Nephron (organoid): Measurements from ENCODE around the gene SCN4A.

ENCODE experiments used
- H3K27ac Mint-ChIP-seq, 3 experiments: 2 replicates each; pipeline ENCODE4 v1.8.0; 2020; ENCODE audit warnings: mixed read lengths in 3 of 3, mild to moderate bottlenecking in 2 of 3, moderate library complexity in 1 of 3
- H3K27me3 Mint-ChIP-seq: 2 replicates; pipeline ENCODE4 v1.8.0; 2021; ENCODE audit warnings: low read depth, mild to moderate bottlenecking, moderate library complexity, mixed read lengths
- H3K36me3 Mint-ChIP-seq: 2 replicates; pipeline ENCODE4 v1.8.0; 2020; ENCODE audit warnings: low read depth, mixed read lengths
- H3K4me1 Mint-ChIP-seq: 2 replicates; pipeline ENCODE4 v1.8.0; 2020; ENCODE audit warnings: mixed read lengths
- H3K4me3 Mint-ChIP-seq, 3 experiments: 2 replicates each; pipeline ENCODE4 v1.8.0; 2020; ENCODE audit warnings: mild to moderate bottlenecking in 3 of 3, mixed read lengths in 3 of 3, moderate library complexity in 2 of 3
- H3K9me3 Mint-ChIP-seq: 2 replicates; pipeline ENCODE4 v1.8.0; 2020; ENCODE audit warnings: mixed read lengths
- TF ChIP-seq, protein P1 (sequence below), 3 experiments: fragments of 200-600 bp; sonication (generic); IDR thresholded peaks; one replicate each; pipeline ENCODE4 v1.5.0; 2021; ENCODE audit warnings: antibody characterized with exemption in 3 of 3; ENCODE audit not compliant: unreplicated experiment in 3 of 3

SCN4A gene

DNA sequence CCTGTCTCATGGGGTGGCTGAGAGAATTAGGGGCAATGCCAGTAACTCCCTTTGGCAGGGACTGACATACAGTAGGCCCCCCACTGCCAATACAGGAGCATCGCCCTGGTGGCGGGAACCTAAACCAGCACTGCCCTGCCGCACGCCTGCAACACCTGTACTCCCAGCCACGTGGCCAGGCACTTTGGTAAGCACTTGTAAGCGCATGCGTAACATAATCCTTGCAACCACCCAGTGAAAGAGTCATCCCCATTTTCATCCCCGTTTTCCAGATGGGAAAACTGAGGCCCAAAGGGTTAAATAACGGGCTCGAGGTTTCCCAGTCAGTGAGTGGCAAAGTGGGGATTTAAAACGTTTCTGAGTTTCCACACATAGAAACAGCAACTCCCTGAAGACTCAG lies 17.5 kb downstream of the SCN4A start:
- H3K27me3 Mint-ChIP-seq, result peaks cover 4% of the 10 kb centered on the region

DNA sequence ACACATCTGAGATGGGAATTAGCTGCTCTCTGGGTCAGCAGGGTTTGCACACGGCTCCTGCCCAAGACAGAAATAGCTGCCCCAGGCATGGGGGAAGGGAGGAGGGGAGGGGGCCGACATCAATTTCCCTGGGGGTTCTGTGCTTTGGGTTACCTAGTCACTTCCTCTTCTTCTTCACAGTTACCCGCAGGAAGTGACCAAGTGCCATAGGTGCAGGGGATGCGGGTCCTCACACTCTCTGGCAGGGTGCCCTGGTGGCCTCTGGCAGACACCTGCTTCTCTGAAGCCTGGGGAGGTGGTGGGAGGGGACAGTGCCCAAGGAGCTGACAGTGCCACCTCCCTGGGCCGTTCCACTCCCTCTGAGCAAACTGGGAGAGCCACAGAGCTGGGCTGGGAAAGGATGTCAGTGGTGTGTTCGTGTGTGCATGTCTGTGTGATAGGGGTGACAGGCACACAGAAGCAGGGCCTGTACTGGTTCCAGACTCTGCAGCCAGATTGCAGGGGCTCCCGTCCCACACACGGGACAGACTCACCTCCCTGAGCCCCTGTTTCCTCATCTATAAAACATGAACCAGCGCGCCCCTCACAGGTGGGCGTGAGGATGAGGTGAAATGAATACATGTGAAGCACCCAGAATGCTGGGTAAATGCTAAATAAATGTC lies 18.2 kb downstream of the SCN4A start:
- peaks cover under 1% of the 10 kb centered on the region for H3K27me3 Mint-ChIP-seq
- no peak overlapping the region for H3K27ac Mint-ChIP-seq
- peaks cover 7% of the 10 kb centered on the region for H3K4me1 Mint-ChIP-seq
- TF ChIP-seq, protein P1, sequence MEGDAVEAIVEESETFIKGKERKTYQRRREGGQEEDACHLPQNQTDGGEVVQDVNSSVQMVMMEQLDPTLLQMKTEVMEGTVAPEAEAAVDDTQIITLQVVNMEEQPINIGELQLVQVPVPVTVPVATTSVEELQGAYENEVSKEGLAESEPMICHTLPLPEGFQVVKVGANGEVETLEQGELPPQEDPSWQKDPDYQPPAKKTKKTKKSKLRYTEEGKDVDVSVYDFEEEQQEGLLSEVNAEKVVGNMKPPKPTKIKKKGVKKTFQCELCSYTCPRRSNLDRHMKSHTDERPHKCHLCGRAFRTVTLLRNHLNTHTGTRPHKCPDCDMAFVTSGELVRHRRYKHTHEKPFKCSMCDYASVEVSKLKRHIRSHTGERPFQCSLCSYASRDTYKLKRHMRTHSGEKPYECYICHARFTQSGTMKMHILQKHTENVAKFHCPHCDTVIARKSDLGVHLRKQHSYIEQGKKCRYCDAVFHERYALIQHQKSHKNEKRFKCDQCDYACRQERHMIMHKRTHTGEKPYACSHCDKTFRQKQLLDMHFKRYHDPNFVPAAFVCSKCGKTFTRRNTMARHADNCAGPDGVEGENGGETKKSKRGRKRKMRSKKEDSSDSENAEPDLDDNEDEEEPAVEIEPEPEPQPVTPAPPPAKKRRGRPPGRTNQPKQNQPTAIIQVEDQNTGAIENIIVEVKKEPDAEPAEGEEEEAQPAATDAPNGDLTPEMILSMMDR (IDR thresholded peaks at IDR 0.05; ENCODE audit: unreplicated experiment in 3 of 3), result no peak
- no peaks in the 10 kb centered on the region for H3K36me3 Mint-ChIP-seq
- H3K9me3 Mint-ChIP-seq, result no peaks in the 10 kb centered on the region
- H3K4me3 Mint-ChIP-seq, result no peak overlapping the region

More for the DNA sequence above, 17.5 kb downstream of the SCN4A start:
- Mint-ChIP-seq H3K4me1 (peaks cover 6% of the 10 kb centered on the region), H3K36me3 (no peaks in the 10 kb centered on the region), H3K9me3 (no peaks in the 10 kb centered on the region), H3K4me3 (no peak overlapping the region), H3K27ac (no peak overlapping the region)
- TF ChIP-seq, protein P1 (IDR thresholded peaks at IDR 0.05; ENCODE audit: unreplicated experiment in 3 of 3), result no peak

DNA sequence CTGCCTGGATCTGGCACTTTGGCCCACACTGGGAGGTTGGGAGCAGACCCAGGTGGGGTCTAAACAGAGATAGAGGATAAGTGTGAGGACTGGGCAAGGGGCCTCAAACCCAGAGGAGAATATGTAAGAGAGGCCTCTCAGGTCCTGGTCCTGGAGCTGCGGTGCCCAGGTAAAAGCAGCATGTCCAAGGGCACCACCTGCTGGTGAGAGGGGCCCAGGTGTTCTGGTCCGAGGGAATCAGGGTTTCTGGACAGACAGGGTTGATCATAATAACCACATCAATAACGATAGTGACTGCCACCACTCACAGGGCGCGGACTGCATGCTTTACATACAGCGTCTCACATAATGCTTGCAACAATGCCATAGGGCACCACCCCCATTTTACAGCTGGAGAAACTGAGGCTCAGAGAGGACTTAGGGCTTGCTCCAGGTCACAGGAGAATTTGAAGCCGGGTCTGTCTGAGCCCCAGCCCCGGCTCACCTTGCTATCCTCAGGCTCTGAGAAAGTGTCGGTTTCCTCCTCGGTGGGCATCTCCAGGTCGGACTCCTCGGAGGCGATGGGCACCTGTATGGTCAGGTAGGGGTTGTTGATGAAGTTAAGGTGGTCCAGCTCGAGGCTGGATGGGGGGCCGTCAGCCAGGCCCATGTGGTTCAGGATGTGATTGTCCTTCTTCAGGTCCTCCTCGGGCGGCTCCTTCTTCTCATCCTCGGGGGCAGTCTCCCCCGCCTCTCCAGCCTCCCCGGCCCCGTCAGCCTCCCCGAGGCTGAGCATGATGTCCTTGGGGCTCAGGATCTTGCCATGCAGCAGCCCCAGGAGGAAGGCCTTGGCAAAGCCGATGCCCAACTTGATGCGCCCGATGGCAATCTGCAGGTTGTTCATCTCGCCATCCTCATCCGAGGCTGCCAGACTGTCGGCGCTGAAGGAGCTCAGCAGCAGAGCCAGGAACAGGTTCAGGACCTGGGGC lies 21.5 kb downstream of the SCN4A start:
- no peak overlapping the region for H3K4me3 Mint-ChIP-seq
- TF ChIP-seq, protein P1 (IDR thresholded peaks at IDR 0.05; ENCODE audit: unreplicated experiment in 3 of 3), result peak; percentile 18 to 42 (median 28)
- no peaks in the 10 kb centered on the region for H3K9me3 Mint-ChIP-seq
- H3K4me1 Mint-ChIP-seq, result peaks cover 9% of the 10 kb centered on the region
- no peak overlapping the region for H3K27ac Mint-ChIP-seq
- H3K36me3 Mint-ChIP-seq, result no peaks in the 10 kb centered on the region
- no peaks in the 10 kb centered on the region for H3K27me3 Mint-ChIP-seq

DNA sequence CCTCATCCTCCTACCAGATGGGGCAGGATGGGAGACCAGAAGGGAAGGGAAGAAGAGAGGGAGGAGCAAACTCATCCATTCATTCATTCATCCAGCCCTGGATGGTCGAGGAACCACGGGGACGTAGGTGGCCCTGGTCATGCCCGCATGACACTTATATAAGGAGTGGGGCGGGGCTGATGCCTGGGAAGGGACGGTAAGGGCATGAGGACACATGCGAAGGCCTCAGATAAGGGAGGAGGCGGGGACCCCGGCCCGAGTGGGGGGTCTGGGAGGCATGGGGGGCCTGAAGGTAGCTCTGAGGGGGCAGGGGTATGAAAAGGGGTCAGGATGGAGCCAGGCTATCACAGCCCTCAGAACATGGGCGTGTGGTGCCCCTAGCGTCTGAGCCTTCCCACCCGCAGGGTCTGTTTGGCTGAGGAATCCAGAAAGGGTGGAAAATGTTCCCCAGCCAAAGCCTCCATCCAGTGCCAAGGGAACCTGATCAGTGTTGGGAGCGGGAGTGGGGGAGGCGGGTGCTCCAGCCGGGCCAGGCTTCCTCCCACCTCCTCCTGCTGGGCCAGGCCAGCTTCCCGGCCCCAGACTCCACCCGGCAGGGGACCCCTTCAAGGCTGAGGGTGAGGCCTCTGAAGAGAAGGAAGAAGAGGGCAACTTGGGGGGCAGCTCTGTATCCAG lies 23.0 kb downstream of the SCN4A start:
- Mint-ChIP-seq H3K4me3 (no peak overlapping the region), H3K27me3 (no peaks in the 10 kb centered on the region)

DNA sequence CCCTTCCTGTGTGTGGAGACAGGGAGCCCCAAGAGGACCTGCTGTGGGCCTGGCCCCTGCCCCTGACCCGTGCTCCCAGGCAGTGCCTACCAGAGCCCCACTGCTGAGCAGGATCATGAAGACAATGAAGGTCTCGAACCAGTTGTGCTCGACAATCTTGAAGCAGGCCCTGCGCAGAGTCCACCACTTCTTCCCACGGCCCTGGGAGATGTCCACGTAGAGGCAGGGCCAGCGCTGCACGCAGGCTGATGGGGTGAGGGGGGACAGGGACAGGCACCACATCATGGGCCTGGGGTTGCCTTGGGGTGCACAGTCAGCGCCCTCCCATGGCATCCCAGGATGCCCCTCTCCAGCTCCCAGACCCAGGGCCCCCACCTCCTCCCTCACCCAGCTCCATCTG lies 24.2 kb downstream of the SCN4A start:
- TF ChIP-seq, protein P1 (IDR thresholded peaks at IDR 0.05; ENCODE audit: unreplicated experiment in 3 of 3), result no peak

More for the DNA sequence above, 23.0 kb downstream of the SCN4A start:
- peaks cover 9% of the 10 kb centered on the region for H3K4me1 Mint-ChIP-seq
- no peaks in the 10 kb centered on the region for H3K36me3 Mint-ChIP-seq
- H3K9me3 Mint-ChIP-seq, result no peaks in the 10 kb centered on the region
- no peak overlapping the region for H3K27ac Mint-ChIP-seq
- TF ChIP-seq, protein P1 (IDR thresholded peaks at IDR 0.05; ENCODE audit: unreplicated experiment in 3 of 3), result no peak

More for the DNA sequence above, 24.2 kb downstream of the SCN4A start:
- Mint-ChIP-seq H3K36me3 (no peaks in the 10 kb centered on the region), H3K9me3 (no peaks in the 10 kb centered on the region), H3K4me3 (no peak overlapping the region), H3K27me3 (no peaks in the 10 kb centered on the region), H3K4me1 (peaks cover 4% of the 10 kb centered on the region), H3K27ac (no peak overlapping the region)
